ENCODE results near the gene GGACT.

- TF ChIP-seq SP1 (IDR thresholded peaks at IDR 0.05), result no peak
- TF ChIP-seq ARNT (IDR thresholded peaks at IDR 0.05), result no peak
- TF ChIP-seq ELF4 (IDR thresholded peaks at IDR 0.05), result no peak
- TF ChIP-seq SUZ12 (IDR thresholded peaks at IDR 0.05), result no peak
- TF ChIP-seq FOXK2 (IDR thresholded peaks at IDR 0.05), result no peak
- TF ChIP-seq ZNF384 (IDR thresholded peaks at IDR 0.05), result no peak
- no peak for TF ChIP-seq BHLHE40 (IDR thresholded peaks at IDR 0.05; ENCODE audit: borderline replicate concordance)
- no peak for TF ChIP-seq HDGF (IDR thresholded peaks at IDR 0.05; ENCODE audit: borderline replicate concordance)
- no peak for TF ChIP-seq L3MBTL2 (conservative IDR thresholded peaks at IDR 0.05)
- TF ChIP-seq FOXM1 (IDR thresholded peaks at IDR 0.05; ENCODE audit: borderline replicate concordance), result no peak
These were observed 47.4 kb upstream of the GGACT start for GRCh38 chr13:100636004-100636403.
